HCT116 (cell line): ENCODE data around the gene POLR3C. TPM values are rescaled to one million over a fixed set of nuclear protein-coding genes. Genes with fewer than 3 reads are reported as not detected.

ENCODE experiments used
- ATAC-seq: fragments of 200-7000 bp; cut with Tn5 transposase; 2 replicates; pipeline ENCODE4 v1.9.1; 2020; ENCODE audit warnings: mild to moderate bottlenecking, moderate library complexity
- Bru-seq: library from RNA; stranded (reverse); fragments of 400-500 nt; gene quantifications from one replicate; lab custom pipeline; 2021; lab: Mats Ljungman, UMichigan
- BruChase-seq, 2 experiments: library from RNA; stranded (reverse); fragments of 400-500 nt; gene quantifications; one replicate each; lab custom pipeline; 2021; lab: Mats Ljungman, UMichigan
- BruUV-seq: library from RNA; stranded (reverse); fragments of 400-500 nt; replicated peaks from 2 replicates; lab custom pipeline; 2021; lab: Mats Ljungman, UMichigan
- CTCF ChIA-PET: fragments of 300-600 bp; sonication (Branson Sonifier 250); formaldehyde crosslinking; loops from one replicate; lab custom pipeline; 2021; ENCODE audit warnings: antibody characterized with exemption; lab: Charles Lee
- POLR2A ChIA-PET: fragments of 300-600, 350-600 bp; sonication (Branson Sonifier 250); formaldehyde crosslinking; loops from one replicate; lab custom pipeline; 2021; ENCODE audit warnings: antibody characterized with exemption; lab: Charles Lee
- RAD21 ChIA-PET, 2 experiments: fragments of 300-600 bp; sonication (Branson Sonifier 250); formaldehyde crosslinking; loops; one replicate each; lab custom pipeline; 2023; ENCODE audit warnings: low total read pairs in 2 of 2; ENCODE audit not compliant: uncharacterized antibody in 2 of 2, unreplicated experiment in 2 of 2, low non-redundant PET in 1 of 2; lab: Charles Lee
- DNase-seq: peaks from one replicate; pipeline ENCODE4 v3.0.0-alpha.2; 2010; ENCODE audit warnings: low read depth, low spot score
- H2AFZ ChIP-seq: fragments of 200-600 bp; shearing (Covaris generic), sonication (generic); 2 replicates; pipeline ENCODE4 v1.6.1; 2017; ENCODE audit warnings: low read depth, mixed run types, mixed read lengths, antibody characterized with exemption, low read length; ENCODE audit not compliant: poor library complexity, severe bottlenecking
- H3K27ac ChIP-seq: 2 replicates; pipeline ENCODE4 v1.5.1; 2012; ENCODE audit warnings: low read depth, low read length
- H3K27me3 ChIP-seq: fragments of 200-600 bp; sonication (generic); 2 replicates; pipeline ENCODE4 v1.6.1; 2016; ENCODE audit warnings: mixed run types, low read length, mixed read lengths; ENCODE audit not compliant: insufficient read depth
- H3K36me3 ChIP-seq, 2 experiments: fragments of 200-500 bp in 1 of 2; fragments of 200-600 bp in 1 of 2; sonication (Bioruptor generic) in 1 of 2; sonication (generic) in 1 of 2; 2 replicates each; pipeline versions ENCODE4 v1.5.1 to v1.6.1; 2014 to 2016; ENCODE audit warnings: low read length in 2 of 2, inconsistent platforms in 1 of 2, mixed read lengths in 1 of 2, mixed run types in 1 of 2; ENCODE audit not compliant: insufficient read depth in 2 of 2, control insufficient read depth in 1 of 2
- H3K4me1 ChIP-seq, 2 experiments: fragments of 200-600 bp in 1 of 2; sonication (generic) in 1 of 2; 2 replicates each; pipeline versions ENCODE4 v1.5.1 to v1.6.1; 2012 to 2017; ENCODE audit warnings: low read length in 2 of 2, inconsistent platforms in 1 of 2, mild to moderate bottlenecking in 1 of 2, mixed read lengths in 1 of 2, mixed run types in 1 of 2, moderate library complexity in 1 of 2; ENCODE audit not compliant: insufficient read depth in 2 of 2, control insufficient read depth in 1 of 2
- H3K4me2 ChIP-seq: fragments of 200-600 bp; sonication (generic); 2 replicates; pipeline ENCODE4 v1.6.1; 2017; ENCODE audit warnings: mixed run types, low read length, mixed read lengths
- H3K4me3 ChIP-seq, 2 experiments: fragments of 200-600 bp in 1 of 2; sonication (generic) in 1 of 2; replicated peaks in 1 of 2; 2 replicates each; pipeline ENCODE4 v1.5.1; 2011 to 2016; ENCODE audit warnings: low read length in 2 of 2, control low read depth in 1 of 2, low read depth in 1 of 2, mild to moderate bottlenecking in 1 of 2, mixed read lengths in 1 of 2, mixed run types in 1 of 2
- H3K79me2 ChIP-seq: fragments of 200-600 bp; sonication (generic); 2 replicates; pipeline ENCODE4 v1.6.1; 2017; ENCODE audit warnings: mild to moderate bottlenecking, mixed run types, low read length, moderate library complexity, mixed read lengths; ENCODE audit not compliant: insufficient read depth
- H3K9ac ChIP-seq: fragments of 200-600 bp; sonication (generic); 2 replicates; pipeline ENCODE4 v1.6.1; 2016; ENCODE audit warnings: low read length, mixed read lengths
- H3K9me2 ChIP-seq: fragments of 200-600 bp; sonication (generic), shearing (Covaris generic); 2 replicates; pipeline ENCODE4 v1.6.1; 2017; ENCODE audit warnings: mixed run types, mild to moderate bottlenecking, moderate library complexity; ENCODE audit not compliant: insufficient read depth
- H3K9me3 ChIP-seq, 2 experiments: fragments of 200-500 bp in 1 of 2; fragments of 200-600 bp in 1 of 2; sonication (Bioruptor generic) in 1 of 2; sonication (generic) in 1 of 2; 2 replicates each; pipeline ENCODE4 v1.6.1; 2014 to 2017; ENCODE audit warnings: low read length in 2 of 2, mixed read lengths in 2 of 2, inconsistent platforms in 1 of 2, low read depth in 1 of 2, mild to moderate bottlenecking in 1 of 2, mixed run types in 1 of 2, moderate library complexity in 1 of 2; ENCODE audit not compliant: control insufficient read depth in 1 of 2, insufficient read depth in 1 of 2
- H4K20me1 ChIP-seq: fragments of 200-600 bp; sonication (generic), shearing (Covaris generic); 2 replicates; pipeline ENCODE4 v1.6.1; 2017; ENCODE audit warnings: mixed run types, mild to moderate bottlenecking, moderate library complexity; ENCODE audit not compliant: insufficient read depth
- ATF3 ChIP-seq: IDR thresholded peaks from 2 replicates; pipeline ENCODE4 v1.6.1; 2012
- CEBPB ChIP-seq: IDR thresholded peaks from 2 replicates; pipeline ENCODE4 v1.6.1; 2012; ENCODE audit warnings: low read depth
- CTCF ChIP-seq, 3 experiments: fragments of 200-600 bp in 1 of 3; sonication (generic) in 1 of 3; IDR thresholded peaks in 2 of 3; conservative IDR thresholded peaks in 1 of 3; 2 replicates each; pipeline ENCODE4 v1.5.1; 2012 to 2017; ENCODE audit warnings: low read depth in 2 of 3, low read length in 2 of 3, antibody characterized with exemption in 1 of 3, borderline replicate concordance in 1 of 3, control low read depth in 1 of 3, mild to moderate bottlenecking in 1 of 3, mixed read lengths in 1 of 3, mixed run types in 1 of 3, moderate library complexity in 1 of 3; ENCODE audit not compliant: insufficient read depth in 1 of 3
- ELF1 ChIP-seq: IDR thresholded peaks from 2 replicates; pipeline ENCODE4 v1.6.1; 2012; ENCODE audit warnings: low read depth, borderline replicate concordance
- EZH2phosphoT487 ChIP-seq: fragments of 200-600 bp; IDR thresholded peaks from 2 replicates; pipeline ENCODE4 v1.6.1; 2018; ENCODE audit warnings: antibody characterized with exemption, borderline replicate concordance
- MAX ChIP-seq: IDR thresholded peaks from 2 replicates; pipeline ENCODE4 v1.6.1; 2012
- POLR2A ChIP-seq: IDR thresholded peaks from 2 replicates; pipeline ENCODE4 v1.7.0; 2011; ENCODE audit warnings: borderline replicate concordance; ENCODE audit not compliant: insufficient read depth, insufficient read length; ENCODE audit errors: extremely low read depth
- POLR2AphosphoS5 ChIP-seq: IDR thresholded peaks from 2 replicates; pipeline ENCODE4 v1.6.1; 2011; ENCODE audit warnings: mild to moderate bottlenecking, low read depth, low read length, moderate library complexity
- REST ChIP-seq: IDR thresholded peaks from 2 replicates; pipeline ENCODE4 v1.6.1; 2012; ENCODE audit warnings: low read depth
- SIN3A ChIP-seq: IDR thresholded peaks from 2 replicates; pipeline ENCODE4 v1.6.1; 2012; ENCODE audit warnings: low read depth
- SP1 ChIP-seq: IDR thresholded peaks from 2 replicates; pipeline ENCODE4 v1.6.1; 2012; ENCODE audit warnings: low read depth
- YY1 ChIP-seq: IDR thresholded peaks from 2 replicates; pipeline ENCODE4 v1.6.1; 2011; ENCODE audit warnings: low read length, low read depth, moderate library complexity, mild to moderate bottlenecking; ENCODE audit not compliant: insufficient replicate concordance; ENCODE audit errors: extremely low read depth
- ZBTB33 ChIP-seq: IDR thresholded peaks from 2 replicates; pipeline ENCODE4 v1.6.1; 2011; ENCODE audit warnings: mild to moderate bottlenecking, low read length, moderate library complexity; ENCODE audit not compliant: insufficient replicate concordance; ENCODE audit errors: extremely low read depth
- ZFX ChIP-seq: fragments of 450-650 bp; IDR thresholded peaks from 2 replicates; pipeline ENCODE4 v1.6.1; 2017
- intact Hi-C: fragments of 100-400 bp; cut with micrococcal nuclease; formaldehyde crosslinking; loops from 2 replicates; pipeline ENCODE4 v1.10.0; 2022
- long read RNA-seq: library from polyadenylated mRNA; unstranded; transcript quantifications from one replicate; pipeline ENCODE4 v2.0.0, GENCODE V29; 2021; ENCODE audit not compliant: unreplicated experiment
- polyA plus RNA-seq: library from polyadenylated mRNA; unstranded; fragments of >200 nt; gene quantifications from 2 replicates; pipeline ENCODE4 v1.2.1, GENCODE V29; 2012; ENCODE audit warnings: missing spikeins
- total RNA-seq: library from RNA; stranded (reverse); gene quantifications from one replicate; pipeline ENCODE4 v1.2.1, GENCODE V29; 2021; ENCODE audit not compliant: unreplicated experiment

POLR3C gene
- total RNA-seq: 25.4 TPM
- polyA plus RNA-seq: 32.8 and 33.0 TPM in 2 replicates
- percentile 89 among the genes with signal in this experiment for Bru-seq, nascent RNA
- percentile 85 among the genes with signal in this experiment for BruChase-seq, experiment 1, labeled RNA remaining after a 6-hour chase
- percentile 83 among the genes with signal in this experiment for BruChase-seq, experiment 2, labeled RNA remaining after a 2-hour chase
- long read RNA-seq, transcript POLR3C-201 (15 exons, 1,851 nt): major isoform, 31 of 60 reads
- long read RNA-seq, partial matches to known transcripts: 4 of 60 reads
- long read RNA-seq, other reads (novel, unspliced or antisense): 25 of 60 reads

GRCh38 chr1:145823565-145824498 is at the start of gene POLR3C, which contains the start of gene RNF115:
Gene POLR3C, plus strand, starts transcription at chr1:145824200. Its CDS starts 1,577 bp downstream, at chr1:145825777.
Gene RNF115, minus strand, starts transcription at chr1:145824095. Its CDS starts 222 bp downstream, at chr1:145823873.
- intact Hi-C loops: loop anchor here (5.0 kb wide), 1 partner anchor 42 kb away; no protein-coding TSS in a partner anchor
- H3K4me2 ChIP-seq: peak within 1 kb of the TSS; percentile 88
- peak within 1 kb of the TSS; percentile 13 for H2AFZ ChIP-seq
- H3K27ac ChIP-seq: peak within 1 kb of the TSS; percentile 83
- H3K4me3 ChIP-seq: peak within 1 kb of the TSS; percentile 71 to 84
- BruUV-seq: no TSS peak
- no peaks in the 10 kb centered on the region for H4K20me1 ChIP-seq
- H3K4me1 ChIP-seq: peaks cover 7 to 13% of the 10 kb centered on the region in 2 experiments; a peak in 3 of 4 replicates
- ATAC-seq (peak; percentile 95), DNase-seq (peak; percentile 70)
- POLR2A ChIA-PET: interaction anchor here (0.8 to 1.2 kb wide), 4 partner anchors 8 to 228 kb away, joined by 3 to 5 read pairs (median 4); partner anchors contain the start of gene PIAS3
- H3K27me3 ChIP-seq: no peaks in the 10 kb centered on the region
- H3K9me3 ChIP-seq: no peaks in the 10 kb centered on the region
- peaks cover 36% of the 10 kb centered on the region for H3K79me2 ChIP-seq
- H3K9ac ChIP-seq: peak within 1 kb of the TSS; percentile 90
- H3K36me3 ChIP-seq: peaks cover 24 to 27% of the 10 kb centered on the region in 2 experiments; a peak in 3 of 4 replicates
- CTCF ChIA-PET: interaction anchor here (0.7 to 1.1 kb wide), 2 partner anchors 21 to 35 kb away, joined by 3 to 5 read pairs; partner anchors contain the start of gene PIAS3
- RAD21 ChIA-PET: no interaction called here
- H3K9me2 ChIP-seq: no peaks in the 10 kb centered on the region
- peak; percentile 94 for TF ChIP-seq MAX
- TF ChIP-seq ZFX: peak; percentile 92
- no peak for TF ChIP-seq REST
- TF ChIP-seq ATF3: no peak
- no peak for TF ChIP-seq EZH2phosphoT487
- TF ChIP-seq CEBPB: no peak
- TF ChIP-seq SP1: peak; percentile 37; the same call in 1 of the 2 replicates
- peak; percentile 62 for TF ChIP-seq POLR2A
- TF ChIP-seq POLR2AphosphoS5: peak; percentile 82
- TF ChIP-seq CTCF (IDR thresholded peaks at IDR 0.05 in 2 of 3, conservative IDR thresholded peaks at IDR 0.05 in 1 of 3; ENCODE audit: borderline replicate concordance in 1 of 3, insufficient read depth in 1 of 3, low read depth in 2 of 3, low read length in 2 of 3): no peak
- TF ChIP-seq SIN3A: peak; percentile 92
- peak; percentile 16 for TF ChIP-seq ZBTB33
- TF ChIP-seq YY1: peak; percentile 5
- peak; percentile 73 for TF ChIP-seq ELF1
